ENCODE data around the gene ANO4. TPM values are rescaled to one million over a fixed set of nuclear protein-coding genes. Genes with fewer than 3 reads are reported as not detected.

Gene ANO4
- total RNA-seq, 1 experiment from 2014 or later = 5.7 TPM

DNA sequence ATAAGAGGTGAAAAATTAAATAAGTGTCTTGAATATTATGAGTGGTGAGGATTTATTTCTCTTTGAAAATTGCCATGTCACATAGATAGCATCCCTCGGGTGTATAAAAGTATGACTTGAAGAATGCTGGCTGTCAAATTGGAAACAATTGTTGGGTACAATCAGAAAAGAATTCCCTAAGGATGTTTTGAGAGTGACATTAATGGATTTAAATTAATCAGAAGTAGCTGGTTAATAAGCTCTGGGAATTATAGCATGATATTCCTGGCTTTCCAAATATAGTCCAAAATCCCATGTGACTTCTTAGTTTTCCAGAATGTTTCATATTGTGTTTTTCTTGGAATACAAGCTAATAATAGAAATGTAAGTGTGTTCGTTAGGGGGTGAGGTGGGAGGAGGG is 196.5 kb downstream of the ANO4 start:
- Histone ChIP-seq H2BK5ac (ENCODE audit: insufficient read length, low read length) (no peak overlapping the region), H2BK120ac (ENCODE audit: low read depth, low read length, poor library complexity, severe bottlenecking) (no peak overlapping the region), H3K23me2 (ENCODE audit: insufficient read length, low read depth, low read length, poor library complexity, severe bottlenecking) (no peaks in the 10 kb centered on the region), H3K4ac (ENCODE audit: low read depth, low read length) (no peak overlapping the region), H4K5ac (ENCODE audit: insufficient read length, low read depth, low read length) (no peak overlapping the region), H3K23ac (ENCODE audit: insufficient read length, low read depth, low read length) (no peak overlapping the region), H4K91ac (ENCODE audit: insufficient read length, low read depth, low read length) (no peak overlapping the region), H3K18ac (ENCODE audit: insufficient read length, low read depth, low read length) (no peak overlapping the region), H3K9ac (ENCODE audit: extremely low read depth, insufficient read length, low read length) (no peak overlapping the region), H3K14ac (ENCODE audit: insufficient read depth, low read length) (no peak overlapping the region), H3K79me1 (ENCODE audit: insufficient read depth, low read depth, low read length, poor library complexity, severe bottlenecking) (no peaks in the 10 kb centered on the region), H3K27me3 (ENCODE audit: insufficient read depth, low read length) (no peaks in the 10 kb centered on the region; the same call in 1 of the 2 replicates), H2AFZ (ENCODE audit: low read length) (no peak overlapping the region), H3K4me2 (ENCODE audit: insufficient read depth, insufficient read length, low read length) (no peak overlapping the region), H2BK12ac (ENCODE audit: insufficient read length, low read depth, low read length) (no peak overlapping the region), H2AK5ac (ENCODE audit: insufficient read length, low read length) (no peak overlapping the region), H3K56ac (ENCODE audit: insufficient read length, low read depth, low read length) (no peak overlapping the region), H3K9me3 (ENCODE audit: control insufficient read depth, low read depth, low read length) (no peaks in the 10 kb centered on the region), H3K4me1 (ENCODE audit: insufficient read depth, low read length) (peaks cover 10% of the 10 kb centered on the region; the same call in 1 of the 2 replicates), H3K79me2 (ENCODE audit: insufficient read depth, low read length) (no peaks in the 10 kb centered on the region), H3T11ph (ENCODE audit: low read length) (no peak overlapping the region), H2BK15ac (ENCODE audit: low read depth, low read length) (no peak overlapping the region), H4K8ac (replicated peaks; ENCODE audit: insufficient read length, low read depth, low read length) (no peak overlapping the region), H2BK20ac (ENCODE audit: low read depth, low read length, poor library complexity, severe bottlenecking) (no peak overlapping the region), H3K27ac (ENCODE audit: insufficient read length, low read depth, low read length) (no peak overlapping the region), H4K20me1 (ENCODE audit: control insufficient read depth, insufficient read depth, insufficient read length) (no peaks in the 10 kb centered on the region)
- Mint-ChIP-seq H3K27me3 (ENCODE audit: low read depth) (no peaks in the 10 kb centered on the region), H3K4me3 (no peak overlapping the region), H3K9me3 (peaks cover 0 to 3% of the 10 kb centered on the region in 2 experiments; a peak in 1 of 5 replicates), H3K27ac (no peak overlapping the region), H3K36me3 (ENCODE audit: insufficient read depth in 1 of 3, low read depth in 3 of 3) (peaks cover 0 to 3% (median 0%) of the 10 kb centered on the region in 3 experiments; a peak in 2 of 7 replicates), H3K4me1 (peaks cover 39 to 44% of the 10 kb centered on the region in 2 experiments)
- no peak for DNase-seq
- TF ChIP-seq, protein P1, sequence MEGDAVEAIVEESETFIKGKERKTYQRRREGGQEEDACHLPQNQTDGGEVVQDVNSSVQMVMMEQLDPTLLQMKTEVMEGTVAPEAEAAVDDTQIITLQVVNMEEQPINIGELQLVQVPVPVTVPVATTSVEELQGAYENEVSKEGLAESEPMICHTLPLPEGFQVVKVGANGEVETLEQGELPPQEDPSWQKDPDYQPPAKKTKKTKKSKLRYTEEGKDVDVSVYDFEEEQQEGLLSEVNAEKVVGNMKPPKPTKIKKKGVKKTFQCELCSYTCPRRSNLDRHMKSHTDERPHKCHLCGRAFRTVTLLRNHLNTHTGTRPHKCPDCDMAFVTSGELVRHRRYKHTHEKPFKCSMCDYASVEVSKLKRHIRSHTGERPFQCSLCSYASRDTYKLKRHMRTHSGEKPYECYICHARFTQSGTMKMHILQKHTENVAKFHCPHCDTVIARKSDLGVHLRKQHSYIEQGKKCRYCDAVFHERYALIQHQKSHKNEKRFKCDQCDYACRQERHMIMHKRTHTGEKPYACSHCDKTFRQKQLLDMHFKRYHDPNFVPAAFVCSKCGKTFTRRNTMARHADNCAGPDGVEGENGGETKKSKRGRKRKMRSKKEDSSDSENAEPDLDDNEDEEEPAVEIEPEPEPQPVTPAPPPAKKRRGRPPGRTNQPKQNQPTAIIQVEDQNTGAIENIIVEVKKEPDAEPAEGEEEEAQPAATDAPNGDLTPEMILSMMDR (conservative IDR thresholded peaks at IDR 0.05) = no peak
- WGBS (ENCODE audit: extremely low coverage, insufficient read length, low lambda C conversion rate) = no CpG with 5 or more reads among the region's 2 CpGs
